ENCODE measurements around the gene SGTA.

Gene SGTA

GRCh38 chr19:2770055-2771013 lies 12.7 kb downstream of the SGTA start:
- no peak for DNase-seq (ENCODE audit: low read depth in 2 of 2)

- no peak for DNase-seq (ENCODE audit: low read depth in 2 of 2)
These were observed 13.9 kb downstream of the SGTA start for GRCh38 chr19:2769218-2769617.

- no peak for DNase-seq (ENCODE audit: low read depth in 2 of 2)
These were observed 14.5 kb downstream of the SGTA start for GRCh38 chr19:2768365-2769132.

GRCh38 chr19:2767688-2768087 lies 15.4 kb downstream of the SGTA start:
- no peak for DNase-seq (ENCODE audit: low read depth in 2 of 2)

GRCh38 chr19:2766594-2767372 lies 16.3 kb downstream of the SGTA start:
- no peak for DNase-seq (ENCODE audit: low read depth in 2 of 2)

GRCh38 chr19:2765376-2765775 lies 17.7 kb downstream of the SGTA start:
- DNase-seq (ENCODE audit: low read depth in 2 of 2), result no peak

- DNase-seq (ENCODE audit: low read depth in 2 of 2), result no peak
These were observed 18.1 kb downstream of the SGTA start for GRCh38 chr19:2764945-2765344.

- no peak for DNase-seq (ENCODE audit: low read depth in 2 of 2)
These were observed 19.4 kb downstream of the SGTA start for GRCh38 chr19:2763687-2764086.

GRCh38 chr19:2762783-2763496 lies 20.1 kb downstream of the SGTA start:
- no peak for DNase-seq (ENCODE audit: low read depth in 2 of 2)

GRCh38 chr19:2761876-2762782 lies 20.9 kb downstream of the SGTA start:
- DNase-seq (ENCODE audit: low read depth in 2 of 2), result no peak

GRCh38 chr19:2761309-2761677 lies 21.8 kb downstream of the SGTA start:
- no peak for DNase-seq (ENCODE audit: low read depth in 2 of 2)

GRCh38 chr19:2759965-2760364 lies 23.1 kb downstream of the SGTA start:
- DNase-seq (ENCODE audit: low read depth in 2 of 2), result no peak

GRCh38 chr19:2759362-2759761 lies 23.7 kb downstream of the SGTA start:
- no peak for DNase-seq (ENCODE audit: low read depth in 2 of 2)

GRCh38 chr19:2758601-2759313 lies 24.3 kb downstream of the SGTA start:
- DNase-seq (ENCODE audit: low read depth in 2 of 2), result no peak

- no peak for DNase-seq (ENCODE audit: low read depth in 2 of 2)
These were observed 25.9 kb downstream of the SGTA start for GRCh38 chr19:2756921-2757881.

- DNase-seq (ENCODE audit: low read depth in 2 of 2), result no peak
These were observed 26.6 kb downstream of the SGTA start for GRCh38 chr19:2756477-2756876.

- DNase-seq (ENCODE audit: low read depth in 2 of 2), result no peak
These were observed 27.3 kb downstream of the SGTA start for GRCh38 chr19:2755811-2756210.

- no peak for DNase-seq (ENCODE audit: low read depth in 2 of 2)
These were observed 27.7 kb downstream of the SGTA start for GRCh38 chr19:2755448-2755705.
